Epithelial cell of esophagus (primary cell): ENCODE results near the gene KIF15.
A peak's percentile ranks its signal among the peaks of the same experiment; 100 is the strongest.

Experiments used
- DNase-seq: peaks from one replicate; pipeline ENCODE4 v3.0.0; 2010; ENCODE audit warnings: low read depth
- H3K4me3 ChIP-seq: 2 replicates; pipeline ENCODE4 v1.5.1; 2011; ENCODE audit warnings: mild to moderate bottlenecking, low read length, control low read depth
- CTCF ChIP-seq: IDR thresholded peaks from 2 replicates; pipeline ENCODE4 v1.5.1; 2011; ENCODE audit warnings: low read depth, mild to moderate bottlenecking, low read length, control low read depth, inconsistent platforms; ENCODE audit not compliant: insufficient read depth; ENCODE audit errors: missing control alignments

KIF15 gene

DNA sequence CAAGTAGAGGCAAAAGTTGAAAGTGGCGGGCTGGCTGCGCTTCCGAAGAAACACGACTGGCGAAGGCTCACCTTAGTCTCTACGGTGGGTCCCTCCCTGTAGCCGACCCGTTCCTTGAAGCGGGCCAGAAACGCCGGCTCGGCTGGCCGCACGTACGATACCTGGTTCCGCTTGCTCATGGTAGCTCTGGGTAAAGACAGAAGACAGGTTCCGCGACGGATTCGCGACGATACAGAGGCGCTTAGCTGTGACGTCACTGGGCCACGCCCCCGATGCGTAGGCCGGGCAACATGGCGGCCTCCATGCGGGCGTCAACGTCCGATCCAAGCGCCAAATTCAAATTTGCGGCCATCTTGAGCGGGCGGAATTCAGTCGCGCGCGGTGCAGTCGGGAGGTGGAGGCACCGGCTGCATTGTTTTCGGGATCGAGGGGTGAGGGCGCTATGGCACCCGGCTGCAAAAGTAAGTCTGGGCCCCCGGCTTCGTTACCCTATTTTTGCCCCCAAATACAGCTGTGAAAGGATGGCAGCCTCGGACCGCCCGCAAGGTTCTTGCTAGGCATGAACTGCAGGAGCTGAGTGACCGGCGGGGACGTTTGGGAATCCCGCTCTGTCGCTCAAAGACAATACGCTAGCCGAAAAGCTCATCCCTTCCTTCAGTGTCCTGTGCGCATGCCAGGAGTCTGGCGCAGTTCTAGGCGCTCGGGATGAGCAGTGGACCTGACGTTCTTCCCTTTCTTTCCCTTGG lies at the start of gene KIF15, which contains the start of gene KIAA1143:
KIF15 (plus strand) TSS at position 371 of the 746 bp plus-strand sequence; CDS start at position 443, 72 bp downstream.
KIAA1143 (minus strand) TSS at position 196 of the 746 bp plus-strand sequence; CDS start at position 179, 17 bp downstream.
- DNase-seq = peak; percentile 97
- H3K4me3 ChIP-seq = peak within 1 kb of the TSS; percentile 92
- TF ChIP-seq CTCF = no peak

GRCh38 chr3:44712455-44713075 lies 49.0 kb upstream of the KIF15 start, which contains the start of gene ZNF502:
Gene ZNF502 (plus strand): TSS chr3:44712660. CDS start chr3:44720262, 7,602 bp downstream.
- H3K4me3 ChIP-seq = peak within 1 kb of the TSS; percentile 90
- peak; percentile 42 for TF ChIP-seq CTCF
- peak; percentile 91 for DNase-seq

DNA sequence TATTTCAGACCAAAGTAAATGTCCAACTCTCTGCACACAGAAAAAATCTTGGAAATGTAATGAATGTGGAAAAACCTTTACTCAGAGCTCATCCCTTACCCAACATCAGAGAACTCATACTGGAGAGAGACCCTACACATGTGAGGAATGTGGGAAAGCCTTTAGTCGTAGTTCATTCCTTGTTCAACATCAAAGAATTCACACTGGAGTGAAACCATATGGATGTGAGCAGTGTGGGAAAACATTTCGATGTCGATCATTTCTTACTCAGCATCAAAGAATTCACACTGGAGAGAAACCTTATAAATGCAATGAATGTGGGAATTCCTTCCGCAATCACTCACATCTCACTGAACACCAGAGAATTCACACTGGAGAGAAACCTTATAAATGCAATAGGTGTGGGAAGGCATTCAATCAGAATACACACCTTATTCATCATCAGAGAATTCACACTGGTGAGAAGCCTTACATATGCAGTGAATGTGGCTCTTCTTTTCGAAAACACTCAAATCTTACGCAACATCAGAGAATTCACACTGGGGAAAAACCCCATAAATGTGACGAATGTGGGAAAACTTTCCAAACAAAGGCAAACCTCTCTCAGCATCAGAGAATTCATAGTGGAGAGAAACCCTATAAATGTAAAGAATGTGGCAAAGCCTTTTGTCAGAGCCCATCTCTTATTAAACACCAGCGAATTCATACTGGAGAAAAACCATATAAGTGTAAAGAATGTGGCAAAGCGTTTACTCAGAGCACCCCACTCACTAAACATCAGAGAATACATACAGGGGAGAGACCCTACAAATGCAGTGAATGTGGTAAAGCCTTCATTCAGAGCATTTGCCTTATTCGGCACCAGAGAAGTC lies 40.1 kb upstream of the KIF15 start:
- no peak for TF ChIP-seq CTCF
- H3K4me3 ChIP-seq = no peak overlapping the region
- peak; percentile 8 for DNase-seq

DNA sequence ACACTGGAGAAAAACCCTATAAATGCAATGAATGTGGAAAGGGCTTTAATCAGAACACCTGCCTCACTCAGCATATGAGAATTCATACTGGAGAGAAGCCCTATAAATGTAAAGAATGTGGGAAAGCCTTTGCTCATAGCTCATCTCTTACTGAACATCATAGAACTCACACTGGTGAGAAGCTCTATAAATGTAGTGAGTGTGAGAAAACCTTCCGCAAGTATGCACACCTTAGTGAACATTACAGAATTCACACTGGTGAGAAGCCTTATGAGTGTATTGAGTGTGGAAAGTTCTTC lies 39.5 kb upstream of the KIF15 start:
- DNase-seq = no peak
- no peak for TF ChIP-seq CTCF
- no peak overlapping the region for H3K4me3 ChIP-seq

- H3K4me3 ChIP-seq = peak within 1 kb of the TSS; percentile 94
- no peak for TF ChIP-seq CTCF
- peak; percentile 96 for DNase-seq
These were observed 32.1 kb upstream of the KIF15 start, which contains the start of gene ZNF501 for GRCh38 chr3:44729384-44729910. Gene ZNF501 (plus strand): TSS chr3:44729635. CDS start chr3:44734422, 4,787 bp downstream.

DNA sequence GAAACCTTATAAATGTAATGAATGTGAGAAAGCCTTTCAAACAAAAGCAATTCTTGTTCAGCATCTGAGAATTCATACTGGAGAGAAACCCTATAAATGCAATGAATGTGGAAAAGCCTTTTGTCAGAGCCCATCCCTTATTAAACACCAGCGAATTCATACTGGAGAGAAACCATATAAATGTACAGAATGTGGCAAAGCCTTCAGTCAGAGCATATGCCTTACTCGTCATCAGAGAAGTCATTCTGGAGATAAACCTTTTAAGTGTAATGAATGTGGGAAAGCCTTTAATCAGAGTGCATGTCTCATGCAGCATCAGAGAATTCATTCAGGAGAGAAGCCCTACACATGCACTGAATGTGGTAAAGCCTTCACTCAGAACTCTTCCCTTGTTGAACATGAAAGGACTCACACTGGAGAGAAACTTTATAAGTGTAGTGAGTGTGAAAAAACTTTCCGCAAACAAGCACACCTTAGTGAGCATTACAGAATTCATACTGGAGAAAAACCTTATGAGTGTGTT lies 26.9 kb upstream of the KIF15 start:
- DNase-seq = no peak
- H3K4me3 ChIP-seq = no peak overlapping the region
- TF ChIP-seq CTCF = no peak
